Activated CD4-positive, alpha-beta T cell treated with anti-CD3 and anti-CD28 coated beads, Interleukin-2, amount 50 U/mL, for 24 hours (primary cell): ENCODE measurements around the gene CNN2.

Source experiments
- DNase-seq, 2 donors: peaks; one replicate each; pipeline ENCODE4 v3.0.0-alpha.2; 2020; ENCODE audit warnings: low read depth in 1 of 2, low spot score in 1 of 2

The CNN2 gene

DNA sequence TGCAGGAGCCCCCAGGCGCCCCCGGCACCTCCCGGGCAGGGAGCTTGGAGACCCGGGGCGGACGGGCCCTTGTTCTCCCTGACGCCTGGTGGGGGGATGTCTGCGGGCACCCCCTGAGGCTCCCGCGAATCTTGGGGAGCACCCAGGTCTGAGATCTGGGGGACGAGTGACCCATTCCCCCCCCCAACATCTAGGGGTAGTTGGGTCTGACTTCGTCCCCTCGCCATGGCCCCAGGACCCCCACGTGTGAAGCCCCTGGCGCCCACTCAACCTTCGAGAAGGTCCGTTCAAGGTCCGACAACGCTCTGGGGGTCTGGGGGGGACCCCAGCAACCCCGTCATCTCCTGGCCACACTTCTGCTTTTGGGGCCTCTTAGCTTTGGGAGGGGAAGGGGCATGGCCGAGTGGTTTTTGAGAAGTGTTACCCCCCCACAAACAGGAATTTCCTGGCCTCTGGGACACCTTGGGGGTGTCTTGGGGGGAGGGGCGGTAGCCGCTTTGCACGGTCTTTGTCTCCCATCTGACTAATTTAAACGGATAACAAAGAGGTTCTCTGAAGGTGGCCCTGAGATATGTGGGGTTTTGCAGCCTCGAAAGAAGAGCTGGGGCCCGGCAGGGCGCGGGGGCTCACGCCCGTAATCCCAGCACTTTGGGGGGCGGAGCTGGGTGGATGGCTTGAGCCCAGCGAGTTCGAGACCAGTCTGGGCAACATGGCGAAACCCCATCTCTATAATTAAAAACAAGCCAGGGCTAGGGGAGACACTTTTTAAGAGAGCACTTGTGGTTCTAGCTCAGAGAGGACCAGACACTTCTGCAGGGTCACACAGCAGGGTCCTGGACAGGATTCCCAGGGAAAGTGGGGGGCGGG is 608 bp downstream of the CNN2 start:
- no peak for DNase-seq

DNA sequence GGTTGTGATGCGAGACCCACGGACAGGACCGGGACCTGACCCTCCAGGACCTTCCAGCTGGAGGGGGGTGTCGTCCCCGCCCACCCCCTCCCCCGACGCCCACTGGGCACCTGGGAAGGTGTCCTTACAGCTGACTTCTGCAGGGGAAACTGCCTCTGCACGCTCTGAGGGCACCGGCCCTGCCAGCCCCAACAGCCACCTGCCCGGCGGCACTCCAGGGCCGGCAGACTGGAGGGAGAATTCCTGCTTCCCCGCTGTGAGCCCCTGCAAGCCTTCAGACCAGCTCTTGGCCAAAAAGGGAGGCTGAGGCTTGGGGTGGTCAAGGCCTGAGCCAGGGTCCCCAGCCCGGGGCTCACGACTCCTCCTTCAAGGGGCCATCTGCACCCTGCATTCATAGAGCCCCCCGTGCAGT is 1.2 kb downstream of the CNN2 start:
- DNase-seq: no peak

DNA sequence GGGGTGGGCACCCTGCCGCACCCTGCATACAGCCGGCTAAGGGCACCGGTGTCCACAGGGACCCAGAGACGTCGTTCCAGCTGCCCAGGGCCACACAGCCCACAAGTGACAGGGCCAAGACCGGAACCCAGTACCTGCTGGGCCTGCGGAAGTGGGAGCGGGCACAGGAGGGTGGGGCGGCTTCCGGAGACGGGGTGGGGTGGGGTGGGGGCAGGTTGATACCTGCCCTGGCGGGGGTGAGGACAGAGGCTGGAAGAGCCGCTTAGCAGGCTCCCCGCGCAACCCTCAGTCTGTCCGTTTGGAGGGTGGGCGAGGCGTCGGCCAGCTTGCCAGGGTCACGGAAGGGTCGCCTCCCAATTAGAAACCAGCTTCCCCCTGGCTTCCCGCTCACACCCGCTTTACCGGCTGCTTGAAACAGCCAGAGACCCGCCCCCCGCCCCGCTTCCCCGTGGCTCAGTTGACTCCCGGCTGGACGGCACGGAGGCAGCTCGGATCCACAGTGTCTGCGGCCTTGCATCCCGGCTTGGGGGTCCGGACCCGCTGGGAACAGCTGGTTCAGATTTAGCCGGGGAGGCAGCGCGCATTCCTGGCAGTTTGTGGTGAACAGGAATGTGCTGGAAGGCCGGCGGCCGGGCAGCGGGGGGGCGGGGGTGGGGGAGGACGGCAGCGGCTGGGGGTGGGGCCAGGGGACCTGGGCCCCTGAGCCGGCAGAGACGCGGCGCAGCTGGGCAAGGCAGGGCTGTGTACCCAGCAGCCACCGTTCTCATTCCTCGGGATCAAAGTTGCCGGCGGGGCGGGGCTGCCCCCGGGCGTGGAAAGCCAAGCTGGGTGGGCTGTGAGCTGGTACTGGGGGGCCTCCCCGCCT is 1.9 kb downstream of the CNN2 start:
- DNase-seq: peak in 1 of 2 donors; percentile 19

DNA sequence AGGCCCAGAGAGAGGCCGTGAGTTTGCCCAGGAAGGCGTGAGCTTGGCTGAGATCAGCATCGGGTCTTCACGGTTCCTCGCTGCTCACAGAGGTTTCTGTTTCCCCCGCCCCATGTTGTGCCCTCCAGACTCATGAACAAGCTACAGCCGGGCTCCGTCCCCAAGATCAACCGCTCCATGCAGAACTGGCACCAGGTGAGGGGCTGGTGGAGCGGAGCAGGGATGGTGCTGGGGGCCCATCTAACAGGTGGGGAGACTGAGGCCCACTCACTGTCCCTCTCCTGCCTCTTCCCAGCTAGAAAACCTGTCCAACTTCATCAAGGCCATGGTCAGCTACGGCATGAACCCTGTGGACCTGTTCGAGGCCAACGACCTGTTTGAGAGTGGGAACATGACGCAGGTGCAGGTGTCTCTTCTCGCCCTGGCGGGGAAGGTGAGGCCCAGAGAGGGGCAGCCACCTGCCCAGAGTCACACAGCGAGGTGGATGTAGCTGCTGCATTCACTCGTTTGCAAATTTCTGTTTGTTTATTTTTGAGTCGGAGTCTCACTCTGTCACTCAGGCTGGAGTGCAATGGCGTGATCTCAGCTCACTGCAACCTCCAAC is 6.0 kb downstream of the CNN2 start:
- DNase-seq: no peak

DNA sequence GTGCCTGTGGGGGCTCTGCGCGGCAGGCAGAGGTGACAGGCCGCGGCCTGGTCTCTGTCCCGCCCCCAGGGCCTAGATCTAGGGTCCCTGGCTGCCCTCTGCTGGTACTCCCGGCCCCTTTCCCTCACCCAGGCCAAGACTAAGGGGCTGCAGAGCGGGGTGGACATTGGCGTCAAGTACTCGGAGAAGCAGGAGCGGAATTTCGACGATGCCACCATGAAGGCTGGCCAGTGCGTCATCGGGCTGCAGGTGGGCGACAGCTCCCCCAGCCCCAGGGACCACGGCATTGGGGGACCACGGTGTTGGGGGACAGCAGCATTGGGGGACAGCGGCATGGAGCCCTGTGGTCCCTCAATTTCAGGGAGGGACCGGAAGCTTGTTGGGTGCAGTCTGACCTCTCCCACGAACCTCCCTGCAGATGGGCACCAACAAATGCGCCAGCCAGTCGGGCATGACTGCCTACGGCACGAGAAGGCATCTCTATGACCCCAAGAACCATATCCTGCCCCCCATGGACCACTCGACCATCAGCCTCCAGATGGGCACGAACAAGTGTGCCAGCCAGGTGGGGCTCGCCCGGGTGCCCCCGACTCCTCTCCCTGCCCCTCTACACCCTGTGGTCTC is 9.7 kb downstream of the CNN2 start:
- no peak for DNase-seq

DNA sequence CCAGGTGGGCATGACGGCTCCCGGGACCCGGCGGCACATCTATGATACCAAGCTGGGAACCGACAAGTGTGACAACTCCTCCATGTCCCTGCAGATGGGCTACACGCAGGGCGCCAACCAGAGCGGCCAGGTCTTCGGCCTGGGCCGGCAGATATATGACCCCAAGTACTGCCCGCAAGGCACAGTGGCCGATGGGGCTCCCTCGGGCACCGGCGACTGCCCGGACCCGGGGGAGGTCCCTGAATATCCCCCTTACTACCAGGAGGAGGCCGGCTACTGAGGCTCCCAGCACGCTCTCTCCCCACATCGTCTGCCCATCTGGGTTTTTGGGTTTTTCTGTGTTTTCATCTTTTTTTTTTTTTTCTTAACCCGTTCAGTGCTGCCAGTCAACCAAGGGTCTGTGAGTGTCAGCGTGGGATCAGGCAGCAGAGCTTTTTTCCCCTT is 11.2 kb downstream of the CNN2 start:
- DNase-seq: no peak

DNA sequence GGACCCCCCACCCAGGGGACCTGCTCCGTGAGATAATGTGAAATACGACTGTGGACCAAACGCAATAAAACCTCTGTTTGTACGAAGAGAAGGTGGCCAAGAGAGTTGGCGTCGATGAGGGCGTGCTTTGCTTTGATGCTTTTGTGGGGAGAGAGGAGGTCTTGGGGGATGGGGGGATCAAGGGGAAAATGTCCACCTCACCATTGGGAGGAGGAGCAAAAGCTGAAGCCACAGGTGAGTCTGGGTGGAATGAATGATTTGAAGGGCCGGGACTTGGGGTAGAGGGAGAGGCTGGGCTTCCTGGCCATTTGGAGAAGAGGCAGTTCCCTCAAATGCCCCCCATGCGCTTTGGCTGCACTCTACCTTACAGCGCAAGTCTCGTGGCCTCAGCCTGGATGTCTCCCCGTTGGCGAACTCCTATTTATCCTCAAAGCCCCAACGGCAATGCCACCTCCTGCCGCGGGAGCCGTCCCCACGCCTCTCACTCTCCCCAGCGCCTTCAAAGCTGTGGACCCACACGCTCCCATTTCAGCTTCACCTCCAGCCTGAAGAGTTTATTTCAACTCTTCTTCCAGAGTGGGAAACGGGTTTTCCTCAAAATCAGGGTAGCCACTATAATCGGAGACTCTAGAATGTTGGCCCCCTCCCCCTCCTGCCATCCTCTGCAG is 12.7 kb downstream of the CNN2 start:
- no peak for DNase-seq

DNA sequence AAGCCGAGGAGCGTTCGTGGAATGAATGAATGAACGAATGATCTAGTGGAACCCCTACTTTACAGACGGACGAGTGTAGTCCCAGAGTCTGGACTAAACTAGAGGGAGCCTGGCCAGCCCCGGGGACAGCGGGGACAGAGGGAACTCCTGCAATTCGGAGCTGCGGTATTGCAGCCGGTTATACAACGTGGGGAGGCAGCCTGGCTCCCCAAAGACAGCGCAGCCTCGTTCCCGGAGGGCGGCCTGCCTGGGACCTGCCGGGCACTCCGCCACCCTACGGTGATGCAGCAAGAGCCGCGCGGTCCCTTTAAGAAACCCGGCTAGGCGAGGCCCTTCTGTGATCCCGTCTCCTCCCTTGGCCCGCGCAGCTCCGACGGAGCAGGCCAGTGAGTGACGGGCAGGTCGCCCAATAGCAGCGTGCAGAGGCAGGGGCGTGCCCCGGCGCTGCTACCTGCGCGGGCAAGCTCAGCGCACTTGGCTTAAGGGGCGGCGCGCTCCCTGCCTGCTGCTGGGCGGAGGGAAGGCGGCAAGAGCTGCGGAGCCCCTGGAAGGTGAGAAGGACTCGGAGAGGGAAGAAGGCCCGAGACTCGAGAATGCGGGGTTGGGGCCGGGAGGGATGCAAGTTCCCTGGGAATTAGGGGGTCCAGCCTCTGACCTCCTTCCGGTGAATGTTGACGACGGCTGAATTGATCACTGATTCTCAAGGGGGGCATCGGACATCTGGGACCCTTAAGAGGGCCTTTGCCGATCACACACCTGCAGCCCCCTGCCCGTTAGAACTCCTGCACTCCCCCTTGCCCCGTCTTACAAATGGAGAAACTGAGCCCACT is 13.5 kb downstream of the CNN2 start, which contains the start of gene ABCA7:
TSS of gene ABCA7 (plus strand) at position 462 of the 830 bp plus-strand sequence. CDS start 1,255 bp downstream, outside the sequence.
- DNase-seq: peak; percentile 97 to 98

DNA sequence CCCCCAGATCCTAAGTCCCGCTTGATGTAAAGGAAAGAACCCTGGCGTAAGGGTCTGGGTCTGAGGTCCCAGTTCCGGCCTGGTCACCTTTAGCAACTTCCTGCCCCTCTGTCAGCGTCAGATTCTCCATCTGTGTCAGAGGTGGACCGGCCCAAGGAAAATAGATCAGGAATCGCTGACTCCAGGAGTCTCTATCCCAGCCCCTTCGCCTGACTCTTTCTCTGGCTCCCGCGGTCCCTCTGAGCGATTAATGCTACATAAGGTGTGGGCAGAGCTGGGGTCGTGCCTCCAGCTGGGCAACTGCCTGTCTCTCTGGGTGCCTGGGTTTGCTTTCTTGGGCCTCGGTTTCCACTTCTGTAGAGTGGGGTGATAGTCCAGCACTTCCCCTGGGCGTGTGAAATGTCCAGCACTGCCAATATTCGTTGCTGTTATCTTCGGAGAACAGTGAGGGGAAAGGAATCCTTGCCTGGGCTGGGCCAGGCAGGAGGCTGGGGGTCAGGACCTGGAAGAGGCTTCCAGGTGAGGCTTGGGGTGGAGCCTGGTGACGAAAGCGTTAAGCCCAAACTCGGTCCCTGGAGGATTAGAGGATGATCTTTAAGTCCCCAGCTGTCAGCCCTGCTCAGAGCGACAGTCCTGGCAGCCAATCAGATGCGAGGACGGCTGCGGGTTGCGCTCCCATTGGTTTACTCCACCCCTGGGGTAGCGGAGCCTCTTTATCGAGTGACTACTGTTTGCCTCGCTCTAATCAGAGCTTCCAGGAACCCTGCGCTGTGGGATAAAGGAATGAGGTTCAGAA is 14.3 kb downstream of the CNN2 start:
- peak; percentile 70 to 86 for DNase-seq

DNA sequence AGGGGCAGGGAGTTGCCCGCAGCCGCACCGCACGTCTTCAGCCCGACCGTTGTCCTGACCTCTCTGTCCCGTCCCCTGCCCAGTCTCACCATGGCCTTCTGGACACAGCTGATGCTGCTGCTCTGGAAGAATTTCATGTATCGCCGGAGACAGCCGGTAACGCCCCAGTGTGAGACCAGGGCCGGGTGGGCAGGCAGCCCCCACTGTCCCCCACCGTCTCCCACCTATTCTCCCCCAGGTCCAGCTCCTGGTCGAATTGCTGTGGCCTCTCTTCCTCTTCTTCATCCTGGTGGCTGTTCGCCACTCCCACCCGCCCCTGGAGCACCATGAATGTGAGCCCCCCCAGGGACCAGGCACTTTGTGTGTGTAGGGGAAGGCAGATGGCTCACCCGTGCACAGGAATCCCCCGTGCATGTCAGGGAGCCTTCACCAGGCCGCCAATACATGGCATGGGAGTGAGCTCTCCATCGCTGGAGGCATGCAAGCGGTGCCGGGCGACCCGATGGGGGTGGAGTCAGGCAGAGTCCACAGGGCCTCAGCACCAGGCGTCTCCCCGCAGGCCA is 14.9 kb downstream of the CNN2 start:
- DNase-seq: no peak

DNA sequence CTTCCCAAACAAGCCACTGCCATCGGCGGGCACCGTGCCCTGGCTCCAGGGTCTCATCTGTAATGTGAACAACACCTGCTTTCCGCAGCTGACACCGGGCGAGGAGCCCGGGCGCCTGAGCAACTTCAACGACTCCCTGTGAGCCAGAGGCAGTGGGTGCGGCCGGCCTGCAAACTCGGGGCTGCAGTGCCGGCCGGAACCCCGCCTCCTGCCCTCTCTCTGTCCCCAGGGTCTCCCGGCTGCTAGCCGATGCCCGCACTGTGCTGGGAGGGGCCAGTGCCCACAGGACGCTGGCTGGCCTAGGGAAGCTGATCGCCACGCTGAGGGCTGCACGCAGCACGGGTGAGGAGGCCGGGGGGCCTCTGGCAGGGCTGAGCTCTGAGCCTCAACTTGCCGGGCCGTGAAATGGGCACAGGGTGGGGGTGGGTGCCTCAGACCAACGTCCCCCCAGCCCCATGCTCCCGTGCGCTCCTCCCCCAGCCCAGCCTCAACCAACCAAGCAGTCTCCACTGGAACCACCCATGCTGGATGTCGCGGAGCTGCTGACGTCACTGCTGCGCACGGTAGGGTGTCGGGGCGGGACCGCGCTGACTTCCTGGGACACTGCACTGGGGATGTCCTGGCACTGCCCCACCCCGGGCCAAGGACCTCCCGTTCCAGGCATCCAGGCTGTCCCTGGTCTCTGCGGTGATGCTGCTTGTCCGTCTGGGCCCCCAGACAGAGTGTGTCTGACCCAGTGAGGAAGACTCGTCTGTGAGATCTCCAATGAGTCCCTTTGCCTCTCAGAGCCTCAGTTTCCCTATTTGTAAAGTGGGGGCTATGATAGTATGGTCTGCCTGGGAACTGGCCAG is 15.7 kb downstream of the CNN2 start:
- DNase-seq: no peak

DNA sequence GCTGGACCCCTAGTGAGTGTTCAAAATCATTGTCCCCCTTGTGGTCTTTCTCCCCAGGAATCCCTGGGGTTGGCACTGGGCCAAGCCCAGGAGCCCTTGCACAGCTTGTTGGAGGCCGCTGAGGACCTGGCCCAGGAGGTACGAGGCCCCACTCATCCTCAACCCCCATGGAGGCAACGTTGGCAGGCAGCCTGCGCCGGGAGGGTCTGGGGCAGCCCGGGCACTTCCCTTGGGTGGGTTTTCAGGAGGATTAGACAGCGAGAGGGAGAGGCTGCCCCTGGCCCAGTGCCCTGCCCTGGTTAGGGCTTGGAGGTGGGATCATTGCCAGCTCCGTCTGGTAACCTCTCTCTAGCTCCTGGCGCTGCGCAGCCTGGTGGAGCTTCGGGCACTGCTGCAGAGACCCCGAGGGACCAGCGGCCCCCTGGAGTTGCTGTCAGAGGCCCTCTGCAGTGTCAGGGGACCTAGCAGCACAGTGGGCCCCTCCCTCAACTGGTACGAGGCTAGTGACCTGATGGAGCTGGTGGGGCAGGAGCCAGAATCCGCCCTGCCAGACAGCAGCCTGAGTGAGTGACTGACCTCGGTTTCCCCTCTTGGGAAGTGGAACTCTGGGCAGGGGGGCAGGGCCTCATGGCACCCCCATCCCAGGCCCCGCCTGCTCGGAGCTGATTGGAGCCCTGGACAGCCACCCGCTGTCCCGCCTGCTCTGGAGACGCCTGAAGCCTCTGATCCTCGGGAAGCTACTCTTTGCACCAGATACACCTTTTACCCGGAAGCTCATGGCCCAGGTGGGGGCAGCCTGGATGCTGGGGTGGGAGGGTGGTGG is 16.5 kb downstream of the CNN2 start:
- no peak for DNase-seq

DNA sequence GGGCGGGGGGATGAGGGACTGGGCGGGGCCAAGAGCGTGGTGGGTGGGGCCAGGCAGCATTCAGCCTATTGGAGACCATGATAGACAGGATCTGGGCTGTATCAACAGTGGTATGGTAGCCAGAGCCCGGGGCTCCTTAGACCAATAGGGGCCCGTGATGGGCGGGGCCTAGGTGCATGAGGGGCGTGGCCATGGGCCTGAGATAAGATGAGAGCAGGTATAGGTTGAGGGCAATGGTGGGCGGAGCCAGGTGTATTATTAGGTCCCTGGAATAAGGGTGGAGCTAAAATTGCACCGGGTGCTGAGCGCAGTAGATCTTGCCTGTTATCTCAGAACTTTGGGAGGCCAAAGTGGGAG is 18.8 kb downstream of the CNN2 start:
- peak in 1 of 2 donors; percentile 28 for DNase-seq

DNA sequence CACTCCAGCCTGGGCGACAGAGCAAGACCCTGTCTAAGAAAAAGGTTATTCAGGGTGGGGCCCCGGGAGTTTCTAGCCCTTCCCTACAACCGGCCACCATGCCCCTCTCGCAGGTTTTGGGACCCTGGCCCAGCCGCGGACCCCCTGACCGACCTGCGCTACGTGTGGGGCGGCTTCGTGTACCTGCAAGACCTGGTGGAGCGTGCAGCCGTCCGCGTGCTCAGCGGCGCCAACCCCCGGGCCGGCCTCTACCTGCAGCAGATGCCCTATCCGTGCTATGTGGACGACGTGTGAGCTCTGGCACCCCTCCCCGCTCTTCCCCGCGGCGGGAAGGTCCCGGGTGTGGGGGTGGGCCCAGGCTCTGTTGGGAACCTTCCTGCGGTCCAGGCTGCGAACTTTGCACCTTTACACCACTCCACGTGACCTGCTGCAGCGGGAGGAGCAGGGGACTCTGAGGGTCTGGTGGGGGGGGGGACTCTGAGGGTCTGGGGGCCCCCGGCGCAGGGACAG is 19.8 kb downstream of the CNN2 start:
- DNase-seq: no peak

DNA sequence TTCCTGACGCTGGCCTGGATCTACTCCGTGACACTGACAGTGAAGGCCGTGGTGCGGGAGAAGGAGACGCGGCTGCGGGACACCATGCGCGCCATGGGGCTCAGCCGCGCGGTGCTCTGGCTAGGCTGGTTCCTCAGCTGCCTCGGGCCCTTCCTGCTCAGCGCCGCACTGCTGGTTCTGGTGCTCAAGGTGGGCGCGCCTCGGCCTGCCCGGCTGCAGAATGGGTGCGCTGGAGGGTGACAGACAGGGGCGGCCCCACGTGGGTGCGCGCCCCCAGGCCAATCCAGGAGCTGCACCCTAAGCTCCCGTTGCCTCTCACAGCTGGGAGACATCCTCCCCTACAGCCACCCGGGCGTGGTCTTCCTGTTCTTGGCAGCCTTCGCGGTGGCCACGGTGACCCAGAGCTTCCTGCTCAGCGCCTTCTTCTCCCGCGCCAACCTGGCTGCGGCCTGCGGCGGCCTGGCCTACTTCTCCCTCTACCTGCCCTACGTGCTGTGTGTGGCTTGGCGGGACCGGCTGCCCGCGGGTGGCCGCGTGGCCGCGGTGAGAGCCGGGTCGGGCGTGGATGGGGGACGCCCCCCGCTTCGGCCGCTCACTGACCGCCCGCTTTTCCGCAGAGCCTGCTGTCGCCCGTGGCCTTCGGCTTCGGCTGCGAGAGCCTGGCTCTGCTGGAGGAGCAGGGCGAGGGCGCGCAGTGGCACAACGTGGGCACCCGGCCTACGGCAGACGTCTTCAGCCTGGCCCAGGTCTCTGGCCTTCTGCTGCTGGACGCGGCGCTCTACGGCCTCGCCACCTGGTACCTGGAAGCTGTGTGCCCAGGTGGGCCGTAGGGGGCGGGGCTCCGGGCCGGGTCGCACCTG is 20.7 kb downstream of the CNN2 start:
- no peak for DNase-seq

DNA sequence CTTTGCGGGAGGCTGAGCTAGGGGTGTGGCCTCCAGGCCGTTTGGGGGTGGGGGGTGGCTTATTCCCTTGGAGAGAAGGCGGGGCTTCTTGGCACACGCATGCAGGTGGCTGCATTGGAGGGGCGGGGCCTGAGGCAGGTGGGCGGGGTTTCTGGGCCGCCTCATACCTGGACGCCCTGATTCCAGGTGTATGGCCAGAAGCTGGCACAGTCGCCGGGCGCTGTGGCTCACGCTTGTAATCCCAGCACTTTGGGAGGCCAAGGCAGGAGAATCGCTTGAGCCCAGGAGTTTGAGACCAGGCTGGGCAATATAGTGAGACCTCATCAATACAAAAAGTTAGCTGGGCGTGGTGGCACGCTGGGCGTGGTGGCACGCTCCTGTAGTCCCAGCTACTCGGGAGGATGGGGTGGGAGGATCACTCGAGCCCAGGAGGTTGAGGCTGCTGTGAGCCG is 21.3 kb downstream of the CNN2 start:
- DNase-seq: no peak
